ENCODE results near the gene SLC25A52.

DNA sequence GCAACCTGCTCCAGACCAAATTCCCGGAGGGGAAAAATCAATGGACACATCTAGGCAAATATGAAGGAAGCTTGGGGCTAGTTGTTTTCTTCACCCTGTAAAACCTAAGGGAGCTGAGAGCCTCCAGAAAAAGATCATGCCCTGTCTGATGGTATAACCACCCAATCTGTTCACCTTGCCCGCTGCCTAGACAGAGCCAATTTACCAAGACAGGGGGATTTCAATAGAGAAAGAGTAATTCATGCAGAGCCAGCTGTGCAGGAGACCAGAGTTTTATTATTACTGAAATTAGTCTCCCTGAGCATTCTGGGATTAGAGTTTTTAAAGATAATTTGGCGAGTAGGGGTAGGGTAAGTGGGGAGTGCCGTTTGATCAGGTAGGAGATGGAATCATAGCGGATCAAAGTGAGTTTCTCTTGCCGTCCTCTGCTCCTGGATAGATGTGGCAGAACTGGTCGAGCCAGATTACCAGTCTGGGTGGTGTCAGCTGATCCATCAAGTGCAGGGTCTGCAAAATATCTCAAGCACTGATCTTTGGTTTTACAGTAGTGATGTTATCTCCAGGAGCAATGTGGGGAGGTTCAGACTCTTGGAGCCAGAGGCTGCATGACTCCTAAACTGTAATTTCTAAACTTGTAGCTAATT, 41.2 kb downstream of the SLC25A52 start:
- TF ChIP-seq GATA2 (IDR thresholded peaks at IDR 0.05; ENCODE audit: low read depth, low read length) (no peak), GATA3 (IDR thresholded peaks at IDR 0.05; ENCODE audit: low read depth, low read length) (no peak)

Data from SH-SY5Y (cell line).